Adipocyte (in vitro differentiated cells): ENCODE results near the gene LLGL1.

Source experiments
- DNase-seq: peaks from one replicate; pipeline ENCODE4 v3.0.0-alpha.2; 2015; ENCODE audit warnings: low read depth
- H3K27me3 ChIP-seq: replicated peaks from 2 replicates; pipeline ENCODE4 v1.7.0; 2013; ENCODE audit warnings: mild to moderate bottlenecking, low read length, moderate library complexity; ENCODE audit not compliant: control insufficient read depth, insufficient read depth
- H3K36me3 ChIP-seq: 2 replicates; pipeline ENCODE4 v1.7.0; 2013; ENCODE audit warnings: low read length, mild to moderate bottlenecking, moderate library complexity; ENCODE audit not compliant: control insufficient read depth, insufficient read depth, severe bottlenecking
- H3K4me1 ChIP-seq: 2 replicates; pipeline ENCODE4 v1.7.0; 2013; ENCODE audit warnings: mild to moderate bottlenecking, low read length, moderate library complexity; ENCODE audit not compliant: control insufficient read depth, insufficient read depth
- H3K4me3 ChIP-seq: 2 replicates; pipeline ENCODE4 v1.7.0; 2013; ENCODE audit warnings: mild to moderate bottlenecking, low read length, moderate library complexity
- H3K9ac ChIP-seq: 2 replicates; pipeline ENCODE4 v1.7.0; 2013; ENCODE audit warnings: mild to moderate bottlenecking, low read length, moderate library complexity
- H3K9me3 ChIP-seq: 2 replicates; pipeline ENCODE4 v1.7.0; 2013; ENCODE audit warnings: mild to moderate bottlenecking, low read length, moderate library complexity; ENCODE audit not compliant: control insufficient read depth

Gene LLGL1

GRCh38 chr17:18230288-18231141, 5.1 kb downstream of the LLGL1 start:
- Histone ChIP-seq H3K9ac (no peak overlapping the region), H3K27me3 (no peaks in the 10 kb centered on the region), H3K9me3 (no peaks in the 10 kb centered on the region), H3K36me3 (peaks cover 24% of the 10 kb centered on the region), H3K4me3 (no peak overlapping the region), H3K4me1 (peaks cover 8% of the 10 kb centered on the region)
- no peak for DNase-seq

- Histone ChIP-seq H3K36me3 (peaks cover 30% of the 10 kb centered on the region), H3K9me3 (no peaks in the 10 kb centered on the region), H3K4me1 (peaks cover 8% of the 10 kb centered on the region), H3K4me3 (no peak overlapping the region), H3K9ac (no peak overlapping the region), H3K27me3 (no peaks in the 10 kb centered on the region)
- DNase-seq, result no peak
These were observed 5.7 kb downstream of the LLGL1 start for GRCh38 chr17:18231164-18231563.

GRCh38 chr17:18233803-18234518, 8.5 kb downstream of the LLGL1 start:
- no peaks in the 10 kb centered on the region for H3K27me3 ChIP-seq
- no peak overlapping the region for H3K9ac ChIP-seq
- DNase-seq, result no peak
- H3K36me3 ChIP-seq, result peaks cover 46% of the 10 kb centered on the region
- H3K9me3 ChIP-seq, result no peaks in the 10 kb centered on the region
- H3K4me3 ChIP-seq, result no peak overlapping the region
- H3K4me1 ChIP-seq, result no peaks in the 10 kb centered on the region

- no peaks in the 10 kb centered on the region for H3K4me1 ChIP-seq
- H3K4me3 ChIP-seq, result no peak overlapping the region
- H3K27me3 ChIP-seq, result no peaks in the 10 kb centered on the region
- H3K9me3 ChIP-seq, result no peaks in the 10 kb centered on the region
- no peak overlapping the region for H3K9ac ChIP-seq
- DNase-seq, result no peak
- peaks cover 49% of the 10 kb centered on the region for H3K36me3 ChIP-seq
These were observed 9.5 kb downstream of the LLGL1 start for GRCh38 chr17:18234853-18235380.

GRCh38 chr17:18235743-18236256, 10.4 kb downstream of the LLGL1 start:
- Histone ChIP-seq H3K27me3 (no peaks in the 10 kb centered on the region), H3K4me1 (no peaks in the 10 kb centered on the region), H3K4me3 (no peak overlapping the region), H3K9ac (no peak overlapping the region), H3K36me3 (peaks cover 49% of the 10 kb centered on the region), H3K9me3 (no peaks in the 10 kb centered on the region)
- peak; percentile 66 for DNase-seq

- Histone ChIP-seq H3K4me3 (no peak overlapping the region), H3K9ac (no peak overlapping the region), H3K9me3 (no peaks in the 10 kb centered on the region), H3K4me1 (no peaks in the 10 kb centered on the region), H3K36me3 (peaks cover 49% of the 10 kb centered on the region), H3K27me3 (no peaks in the 10 kb centered on the region)
- no peak for DNase-seq
These were observed 11.1 kb downstream of the LLGL1 start for GRCh38 chr17:18236494-18236893.

- peaks cover 52% of the 10 kb centered on the region for H3K36me3 ChIP-seq
- no peak overlapping the region for H3K9ac ChIP-seq
- H3K27me3 ChIP-seq, result no peaks in the 10 kb centered on the region
These were observed 12.0 kb downstream of the LLGL1 start for GRCh38 chr17:18237461-18237860.

GRCh38 chr17:18238299-18238698, 12.9 kb downstream of the LLGL1 start:
- DNase-seq, result no peak
- H3K27me3 ChIP-seq, result no peaks in the 10 kb centered on the region
- H3K9ac ChIP-seq, result no peak overlapping the region
- no peak overlapping the region for H3K4me3 ChIP-seq
- H3K4me1 ChIP-seq, result no peaks in the 10 kb centered on the region
- peaks cover 50% of the 10 kb centered on the region for H3K36me3 ChIP-seq
- no peaks in the 10 kb centered on the region for H3K9me3 ChIP-seq

More at GRCh38 chr17:18237461-18237860, 12.0 kb downstream of the LLGL1 start:
- no peaks in the 10 kb centered on the region for H3K9me3 ChIP-seq
- no peak overlapping the region for H3K4me3 ChIP-seq
- DNase-seq, result no peak
- H3K4me1 ChIP-seq, result no peaks in the 10 kb centered on the region

- H3K4me3 ChIP-seq, result no peak overlapping the region
- H3K4me1 ChIP-seq, result no peaks in the 10 kb centered on the region
- H3K9ac ChIP-seq, result no peak overlapping the region
- no peaks in the 10 kb centered on the region for H3K9me3 ChIP-seq
- H3K36me3 ChIP-seq, result peaks cover 45% of the 10 kb centered on the region
- H3K27me3 ChIP-seq, result no peaks in the 10 kb centered on the region
- DNase-seq, result no peak
These were observed 15.0 kb downstream of the LLGL1 start for GRCh38 chr17:18240449-18240848.

GRCh38 chr17:18241229-18241871, 15.9 kb downstream of the LLGL1 start:
- Histone ChIP-seq H3K27me3 (no peaks in the 10 kb centered on the region), H3K36me3 (peaks cover 46% of the 10 kb centered on the region), H3K4me3 (no peak overlapping the region), H3K9me3 (no peaks in the 10 kb centered on the region), H3K4me1 (no peaks in the 10 kb centered on the region), H3K9ac (no peak overlapping the region)
- DNase-seq, result no peak
